Lower leg skin (tissue), 3 donors: ENCODE data around the gene PDGFA.

Source experiments
- CTCF ChIP-seq, 3 donors: fragments of 450-650 bp; IDR thresholded peaks; one replicate each; pipeline ENCODE4 v1.5.1; 2016; ENCODE audit warnings: antibody characterized with exemption in 3 of 3, mild to moderate bottlenecking in 3 of 3, moderate library complexity in 2 of 3
- POLR2A ChIP-seq, 2 donors: fragments of 450-650 bp; IDR thresholded peaks; one replicate each; pipeline ENCODE4 v1.6.1; 2016 to 2017; ENCODE audit warnings: antibody characterized with exemption in 2 of 2, mild to moderate bottlenecking in 1 of 2, moderate library complexity in 1 of 2

- TF ChIP-seq CTCF (IDR thresholded peaks at IDR 0.05) (no peak), POLR2A (IDR thresholded peaks at IDR 0.05) (no peak)
Observed at GRCh38 chr7:451255-452225, 68.1 kb downstream of the PDGFA start.
